ENCODE results near the gene SRRT.
"Not testable (repeated sequence)": the region's sequence is repeated elsewhere in the genome, so short reads cannot be mapped to it uniquely, and the experiment has no call there.

SRRT gene

GRCh38 chr7:100854899-100855298, 20.0 kb upstream of the SRRT start:
- not testable (repeated sequence) for DNase-seq

- DNase-seq: no peak
Observed at GRCh38 chr7:100855515-100855914, 19.4 kb upstream of the SRRT start.

GRCh38 chr7:100856871-100857282, 18.0 kb upstream of the SRRT start:
- DNase-seq: no peak

- DNase-seq: no peak
Observed at GRCh38 chr7:100859856-100860255, 15.0 kb upstream of the SRRT start.

GRCh38 chr7:100860702-100861615, 13.9 kb upstream of the SRRT start:
- DNase-seq: no peak

- DNase-seq: no peak
Observed at GRCh38 chr7:100861616-100861985, 13.3 kb upstream of the SRRT start.

GRCh38 chr7:100863406-100863950, 11.4 kb upstream of the SRRT start:
- no peak for DNase-seq

- DNase-seq: no peak
Observed at GRCh38 chr7:100864263-100864845, 10.5 kb upstream of the SRRT start.

- DNase-seq: no peak
Observed at GRCh38 chr7:100865372-100865911, 9.5 kb upstream of the SRRT start.

- DNase-seq: no peak
Observed at GRCh38 chr7:100865938-100866728, 8.8 kb upstream of the SRRT start.

- DNase-seq: no peak
Observed at GRCh38 chr7:100866729-100867039, 8.2 kb upstream of the SRRT start.

GRCh38 chr7:100867040-100867775, 7.7 kb upstream of the SRRT start, which contains the start of gene TRIP6:
TRIP6 (plus strand) TSS chr7:100867387; CDS start chr7:100867498, 111 bp downstream.
- DNase-seq: no peak

- no peak for DNase-seq
Observed at GRCh38 chr7:100867776-100868485, 7.0 kb upstream of the SRRT start.

- DNase-seq: no peak
Observed at GRCh38 chr7:100873599-100874299, 1.2 kb upstream of the SRRT start.

- no peak for DNase-seq
Observed at GRCh38 chr7:100874300-100874576, 665 bp upstream of the SRRT start.

- DNase-seq: no peak
Observed at GRCh38 chr7:100875356-100875751, 451 bp downstream of the SRRT start.

- DNase-seq: no peak
Observed at GRCh38 chr7:100878013-100878412, 3.1 kb downstream of the SRRT start.

- no peak for DNase-seq
Observed at GRCh38 chr7:100878685-100879084, 3.8 kb downstream of the SRRT start.

- no peak for DNase-seq
Observed at GRCh38 chr7:100879685-100880261, 4.9 kb downstream of the SRRT start.

- no peak for DNase-seq
Observed at GRCh38 chr7:100880645-100881044, 5.7 kb downstream of the SRRT start.

- DNase-seq: no peak
Observed at GRCh38 chr7:100881136-100881535, 6.2 kb downstream of the SRRT start.

Measured in activated CD4-positive, alpha-beta T cell treated with anti-CD3 and anti-CD28 coated beads, Interleukin-2, amount 50 U/mL, for 1 hour (primary cell).